ENCODE results near the gene TOP2A. TPM values are rescaled to one million over a fixed set of nuclear protein-coding genes. Genes with fewer than 3 reads are reported as not detected.

The TOP2A gene
- total and polyA plus RNA-seq, 11 donors: 0.11 to 28.9 (median 1.2) TPM

DNA sequence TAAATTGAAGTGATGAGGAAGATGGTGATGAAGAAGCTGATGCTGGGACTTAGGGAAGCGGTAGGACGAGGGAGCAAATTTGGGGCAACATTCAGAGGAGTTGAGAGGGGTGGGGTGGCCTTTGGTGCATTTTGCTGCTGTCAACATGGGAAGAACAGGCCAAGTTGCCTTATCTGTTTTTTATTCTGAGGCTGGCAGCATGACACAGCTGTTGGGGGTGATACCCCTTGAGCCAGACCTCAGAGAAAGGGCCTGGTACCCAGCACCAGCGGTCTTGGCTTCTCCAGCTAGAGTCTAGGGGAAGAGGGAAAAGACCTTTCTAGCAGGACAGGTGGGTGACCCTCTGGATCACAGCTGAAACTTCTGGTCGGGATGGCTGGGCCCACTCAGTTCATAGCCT, 30.1 kb upstream of the TOP2A start:
- WGBS, 4 donors: 54 to 66% (median 64%) methylated on average over 4 of the region's 4 CpGs
- peak overlapping the region; percentile 56 to 98 (median 92) for H3K27ac ChIP-seq
- H3K27me3 ChIP-seq: no peaks in the 10 kb centered on the region
- DNase-seq (no peak), ATAC-seq (no peak)
- peaks cover 15 to 87% (median 70%) of the 10 kb centered on the region in 12 donors for H3K4me1 ChIP-seq
- H3K36me3 ChIP-seq: peaks cover 0 to 11% (median 1%) of the 10 kb centered on the region in 9 donors
- TF ChIP-seq, protein P1, sequence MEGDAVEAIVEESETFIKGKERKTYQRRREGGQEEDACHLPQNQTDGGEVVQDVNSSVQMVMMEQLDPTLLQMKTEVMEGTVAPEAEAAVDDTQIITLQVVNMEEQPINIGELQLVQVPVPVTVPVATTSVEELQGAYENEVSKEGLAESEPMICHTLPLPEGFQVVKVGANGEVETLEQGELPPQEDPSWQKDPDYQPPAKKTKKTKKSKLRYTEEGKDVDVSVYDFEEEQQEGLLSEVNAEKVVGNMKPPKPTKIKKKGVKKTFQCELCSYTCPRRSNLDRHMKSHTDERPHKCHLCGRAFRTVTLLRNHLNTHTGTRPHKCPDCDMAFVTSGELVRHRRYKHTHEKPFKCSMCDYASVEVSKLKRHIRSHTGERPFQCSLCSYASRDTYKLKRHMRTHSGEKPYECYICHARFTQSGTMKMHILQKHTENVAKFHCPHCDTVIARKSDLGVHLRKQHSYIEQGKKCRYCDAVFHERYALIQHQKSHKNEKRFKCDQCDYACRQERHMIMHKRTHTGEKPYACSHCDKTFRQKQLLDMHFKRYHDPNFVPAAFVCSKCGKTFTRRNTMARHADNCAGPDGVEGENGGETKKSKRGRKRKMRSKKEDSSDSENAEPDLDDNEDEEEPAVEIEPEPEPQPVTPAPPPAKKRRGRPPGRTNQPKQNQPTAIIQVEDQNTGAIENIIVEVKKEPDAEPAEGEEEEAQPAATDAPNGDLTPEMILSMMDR (IDR thresholded peaks at IDR 0.05): no peak
- no peak for TF ChIP-seq POLR2A (IDR thresholded peaks at IDR 0.05)
- H3K4me3 ChIP-seq: peak overlapping the region in 11 of 12 donors; percentile 23 to 92 (median 74)
- intact Hi-C loops (cut with DNase I): no loop called here
- no peaks in the 10 kb centered on the region for H3K9me3 ChIP-seq

DNA sequence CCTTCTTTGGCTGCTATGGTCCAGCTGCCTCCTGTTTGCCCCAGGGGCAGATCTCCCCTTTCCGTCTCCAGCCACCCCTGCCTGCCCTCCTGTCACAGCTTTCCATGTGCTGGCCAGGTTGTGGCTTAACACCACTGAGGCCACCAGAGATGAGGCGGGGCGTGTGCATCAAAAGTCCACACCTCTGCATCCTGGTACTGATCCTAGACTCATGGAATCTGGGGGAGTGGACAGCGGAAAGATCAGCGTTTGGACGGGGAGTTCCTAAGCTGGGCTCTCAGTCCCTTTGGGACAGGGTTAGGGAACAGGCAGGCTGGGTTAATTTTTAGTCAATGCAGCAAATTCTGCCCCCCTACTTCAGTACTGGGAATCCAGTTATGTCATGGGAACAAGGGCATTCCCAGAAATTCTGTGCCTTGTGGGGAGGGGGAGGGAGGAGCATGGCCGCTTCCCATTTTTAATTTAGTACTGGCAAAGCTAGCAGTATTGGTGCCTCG, 29.5 kb upstream of the TOP2A start:
- Histone ChIP-seq H3K27ac (peak overlapping the region; percentile 56 to 98 (median 92)), H3K4me3 (peak overlapping the region; percentile 7 to 92 (median 74)), H3K4me1 (peaks cover 15 to 88% (median 67%) of the 10 kb centered on the region in 12 donors), H3K36me3 (peaks cover 0 to 5% (median 0%) of the 10 kb centered on the region in 9 donors), H3K9me3 (no peaks in the 10 kb centered on the region), H3K27me3 (no peaks in the 10 kb centered on the region)
- intact Hi-C loops (cut with DNase I): no loop called here
- WGBS, 4 donors: 32 to 61% (median 45%) methylated on average over 8 of the region's 8 CpGs
- TF ChIP-seq, protein P1 (IDR thresholded peaks at IDR 0.05): no peak
- TF ChIP-seq POLR2A (IDR thresholded peaks at IDR 0.05): no peak
- ATAC-seq (peak; percentile 20 to 56 (median 37)), DNase-seq (peak in 4 of 5 donors; percentile 45 to 59 (median 54))

DNA sequence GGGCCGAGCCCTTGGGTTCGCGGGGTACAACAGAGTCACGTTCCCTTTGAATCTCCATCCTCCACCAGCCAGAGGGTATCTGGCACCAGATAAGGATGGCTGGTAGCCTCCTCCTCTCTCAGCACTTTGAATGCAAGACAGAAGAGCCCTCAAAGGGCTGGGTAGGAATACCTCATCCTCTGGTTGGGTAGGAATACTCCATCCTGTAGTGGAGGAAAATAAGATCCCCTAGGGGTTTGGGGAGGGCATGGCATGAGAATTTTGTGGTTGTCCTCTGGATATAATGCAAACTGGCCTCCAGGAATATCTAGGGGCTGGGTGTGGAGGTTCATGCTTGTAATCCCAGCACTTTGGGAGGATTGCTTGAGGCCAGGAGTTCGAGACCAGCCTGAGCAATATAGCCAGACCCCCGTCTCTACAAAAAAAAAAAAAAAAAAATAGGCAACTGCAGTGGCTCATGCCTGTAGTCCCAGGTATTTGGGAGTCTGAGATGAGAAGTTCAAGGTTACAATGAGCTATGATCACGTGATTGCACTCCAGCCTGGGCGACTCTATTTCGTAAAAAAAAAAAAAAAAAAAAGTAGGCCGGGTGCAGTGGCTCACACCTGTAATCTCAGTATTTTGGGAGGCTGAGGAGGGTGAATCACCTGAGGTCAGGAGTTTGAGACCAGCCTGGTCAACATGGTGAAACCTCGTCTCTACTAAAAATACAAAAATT, 28.2 kb upstream of the TOP2A start:
- Histone ChIP-seq H3K4me1 (peaks cover 8 to 78% (median 58%) of the 10 kb centered on the region in 12 donors), H3K27ac (peak overlapping the region; percentile 86 to 98 (median 96)), H3K9me3 (no peaks in the 10 kb centered on the region), H3K4me3 (peak overlapping the region; percentile 33 to 92 (median 74)), H3K36me3 (no peaks in the 10 kb centered on the region), H3K27me3 (no peaks in the 10 kb centered on the region)
- WGBS, 4 donors: 44 to 63% (median 60%) methylated on average over 11 of the region's 11 CpGs
- DNase-seq (no peak), ATAC-seq (no peak)
- intact Hi-C loops (cut with DNase I): no loop called here
- TF ChIP-seq, protein P1 (IDR thresholded peaks at IDR 0.05): no peak
- no peak for TF ChIP-seq POLR2A (IDR thresholded peaks at IDR 0.05)
